Measurements from ENCODE around the gene MAP1LC3A.

MAP1LC3A gene

GRCh38 chr20:34552569-34552968, 5.9 kb upstream of the MAP1LC3A start:
- FAIRE-seq, result no peak

DNA sequence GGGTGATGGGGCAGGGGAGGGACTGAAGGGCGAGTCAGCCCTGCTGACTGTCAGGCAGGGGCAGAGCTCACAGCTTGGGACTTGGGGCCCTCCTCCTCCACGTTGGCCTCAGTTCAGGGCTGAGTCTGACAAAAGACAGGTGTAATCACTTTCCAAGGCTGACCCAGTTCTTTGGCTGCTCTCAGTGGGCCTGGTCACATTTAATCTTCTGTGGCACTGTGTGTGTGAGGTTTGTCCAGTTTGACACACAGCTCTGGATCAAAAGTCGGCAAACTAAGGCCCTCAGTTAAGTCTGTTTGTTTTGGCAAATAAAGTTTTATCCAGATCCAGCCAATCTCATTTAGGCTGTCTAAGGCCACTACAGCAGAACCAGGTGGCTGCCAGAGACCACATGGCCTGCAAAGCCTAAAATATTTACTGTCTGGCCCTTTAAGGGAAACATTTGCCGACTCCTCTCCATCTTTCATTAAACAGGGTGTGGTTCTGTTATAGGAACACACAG, 5.1 kb upstream of the MAP1LC3A start:
- FAIRE-seq, result no peak

DNA sequence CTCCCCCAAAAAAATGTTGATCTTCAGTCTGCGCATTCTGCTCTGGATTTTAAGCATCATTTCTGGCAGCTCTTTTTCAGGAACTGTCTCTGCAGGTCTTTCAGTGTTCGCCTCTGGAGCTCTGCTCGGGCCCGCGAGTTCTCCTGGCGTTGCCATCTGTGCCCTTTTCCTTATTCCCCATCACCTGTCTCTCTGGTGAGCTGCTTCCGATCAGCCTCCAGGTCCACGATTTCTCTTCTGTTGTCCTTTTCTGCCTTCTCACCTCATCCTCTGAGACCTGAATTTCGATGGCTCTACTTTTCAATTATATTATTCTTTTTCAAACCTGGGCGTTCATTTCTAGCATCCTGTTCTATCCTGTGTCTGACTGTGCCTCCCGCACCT, 590 bp upstream of the MAP1LC3A start:
- no peak for FAIRE-seq

DNA sequence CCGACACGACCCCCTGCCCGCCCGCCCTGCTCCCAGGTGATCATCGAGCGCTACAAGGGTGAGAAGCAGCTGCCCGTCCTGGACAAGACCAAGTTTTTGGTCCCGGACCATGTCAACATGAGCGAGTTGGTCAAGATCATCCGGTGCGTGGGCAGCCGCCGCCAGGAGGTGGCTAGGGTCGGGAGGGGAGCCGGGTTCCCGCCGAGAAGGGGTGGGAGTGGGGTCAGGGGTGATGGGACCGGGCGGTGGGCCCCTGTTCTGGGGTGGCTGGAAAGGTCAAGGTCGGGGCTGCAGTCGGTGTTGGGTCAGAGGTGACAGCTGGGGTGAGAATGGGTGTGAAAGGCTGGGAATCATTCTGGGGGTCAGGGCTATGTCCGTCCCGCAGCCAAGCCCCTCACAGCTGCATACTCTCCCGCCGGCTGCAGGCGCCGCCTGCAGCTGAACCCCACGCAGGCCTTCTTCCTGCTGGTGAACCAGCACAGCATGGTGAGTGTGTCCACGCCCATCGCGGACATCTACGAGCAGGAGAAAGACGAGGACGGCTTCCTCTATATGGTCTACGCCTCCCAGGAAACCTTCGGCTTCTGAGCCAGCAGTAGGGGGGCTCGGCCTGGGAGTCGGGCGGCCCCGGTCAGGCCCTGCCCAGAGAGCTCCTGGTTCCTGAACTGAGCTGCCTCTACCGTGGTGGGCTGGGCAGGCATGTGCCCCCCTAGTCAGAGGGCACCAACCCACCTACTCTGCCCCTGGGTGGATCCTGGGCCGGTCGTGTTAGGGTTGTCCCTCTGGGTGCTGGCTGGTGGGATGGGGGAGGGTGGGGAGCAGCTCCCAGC, 1.0 kb downstream of the MAP1LC3A start:
- no peak for FAIRE-seq

DNA sequence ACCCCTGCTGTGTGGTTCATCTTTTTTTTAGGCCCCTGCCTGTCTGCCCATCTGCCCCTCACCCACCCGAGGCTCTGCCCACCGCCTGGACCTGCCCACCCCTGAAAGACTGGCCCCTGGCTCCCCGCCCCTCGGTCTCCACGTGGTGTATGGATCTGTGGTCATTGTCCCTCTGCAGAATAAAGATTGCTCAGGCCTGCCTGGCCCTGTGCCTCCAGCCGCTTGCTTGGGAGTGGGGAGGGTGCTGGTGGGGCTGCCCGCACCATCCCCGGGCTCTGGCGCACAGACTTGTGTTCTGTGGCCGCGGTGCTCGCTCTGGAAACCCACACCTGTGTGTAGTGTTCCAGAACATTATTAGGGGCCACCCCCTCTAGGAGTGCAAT, 1.6 kb downstream of the MAP1LC3A start:
- no peak for FAIRE-seq

DNA sequence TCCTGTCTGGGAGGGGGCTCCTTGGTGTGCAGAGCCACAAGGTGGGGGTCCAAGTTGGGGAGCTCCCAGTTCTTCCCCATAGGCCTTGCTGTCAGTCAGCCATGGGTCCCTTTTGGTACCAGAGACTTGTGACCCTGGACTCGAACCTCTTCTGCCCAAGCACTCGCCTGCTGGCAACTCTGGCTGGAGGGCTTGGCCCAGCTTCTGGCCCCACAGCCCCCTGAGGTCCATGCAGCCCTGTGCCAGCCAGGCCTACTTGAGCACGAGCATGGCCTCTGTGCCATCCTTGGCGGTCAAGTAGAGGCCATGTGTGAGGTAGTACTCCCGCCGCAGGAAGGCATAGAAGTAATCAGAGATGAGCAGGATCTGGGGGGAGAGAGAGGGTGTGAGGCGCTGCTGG, 2.1 kb downstream of the MAP1LC3A start:
- no peak for FAIRE-seq

DNA sequence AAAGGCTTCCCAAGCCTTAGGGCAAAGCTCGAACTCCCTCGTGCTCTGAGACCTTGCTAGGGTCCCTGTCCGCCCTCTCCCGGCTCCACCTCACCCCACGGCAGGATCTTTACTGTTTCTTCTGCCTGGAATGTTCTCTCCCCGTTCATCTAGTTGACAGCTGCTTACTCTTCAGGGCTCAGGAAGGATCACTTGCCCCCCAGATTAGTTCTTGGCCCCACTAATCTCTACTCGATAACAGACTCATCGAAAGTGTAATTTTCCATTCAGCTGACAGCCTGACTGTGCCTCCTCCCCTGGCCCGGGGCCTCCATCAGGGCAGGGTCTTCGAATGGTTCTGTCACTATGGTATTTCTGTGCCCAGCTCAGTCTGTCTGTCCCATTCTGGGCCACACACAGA, 3.1 kb downstream of the MAP1LC3A start:
- no peak for FAIRE-seq

DNA sequence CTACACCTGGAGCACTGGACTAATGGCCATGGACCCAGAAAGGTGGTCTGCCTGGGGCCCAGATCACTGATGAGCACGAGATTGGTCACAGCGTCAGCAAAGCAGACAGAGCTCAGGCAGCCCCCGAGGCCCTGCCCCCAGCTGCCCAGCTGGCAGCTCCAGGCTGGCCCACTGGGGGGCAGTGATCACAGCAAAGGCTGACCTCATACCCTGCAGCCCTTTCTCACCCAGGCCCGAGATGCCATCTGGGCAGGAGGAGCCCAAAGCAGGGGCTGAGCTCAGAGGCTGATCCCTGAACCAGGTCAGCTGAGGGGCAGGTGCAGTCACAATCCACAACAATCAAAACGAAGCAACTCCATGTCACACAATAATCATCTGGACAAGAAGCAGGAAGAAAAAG, 4.1 kb downstream of the MAP1LC3A start:
- FAIRE-seq, result no peak

DNA sequence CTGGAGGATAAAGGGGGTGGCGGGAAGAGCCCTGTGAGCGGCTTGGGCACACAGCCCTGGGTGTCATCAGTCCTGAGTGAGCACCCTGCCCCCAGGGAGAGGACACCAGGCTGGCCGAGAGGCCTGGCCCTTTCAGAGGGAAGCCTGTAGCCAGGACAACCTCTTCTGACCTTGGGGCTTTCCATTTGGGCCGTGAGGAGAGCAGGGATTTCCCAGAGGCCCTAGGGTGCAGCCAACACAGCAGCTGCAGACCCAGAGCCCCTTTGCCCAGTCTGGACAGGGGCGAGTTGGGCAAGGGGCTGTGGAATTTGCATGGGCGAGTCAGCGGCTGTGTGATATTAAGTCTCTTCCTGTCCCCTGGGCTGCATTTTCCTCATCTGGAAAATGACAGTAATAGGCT, 6.3 kb downstream of the MAP1LC3A start:
- FAIRE-seq, result no peak

- FAIRE-seq, result no peak
Observed at GRCh38 chr20:34566978-34567891, 8.7 kb downstream of the MAP1LC3A start.

GRCh38 chr20:34567892-34568865, 9.7 kb downstream of the MAP1LC3A start:
- FAIRE-seq, result no peak

GRCh38 chr20:34569598-34569997, 11.1 kb downstream of the MAP1LC3A start:
- FAIRE-seq, result no peak

- no peak for FAIRE-seq
Observed at GRCh38 chr20:34570859-34571306, 12.4 kb downstream of the MAP1LC3A start.

DNA sequence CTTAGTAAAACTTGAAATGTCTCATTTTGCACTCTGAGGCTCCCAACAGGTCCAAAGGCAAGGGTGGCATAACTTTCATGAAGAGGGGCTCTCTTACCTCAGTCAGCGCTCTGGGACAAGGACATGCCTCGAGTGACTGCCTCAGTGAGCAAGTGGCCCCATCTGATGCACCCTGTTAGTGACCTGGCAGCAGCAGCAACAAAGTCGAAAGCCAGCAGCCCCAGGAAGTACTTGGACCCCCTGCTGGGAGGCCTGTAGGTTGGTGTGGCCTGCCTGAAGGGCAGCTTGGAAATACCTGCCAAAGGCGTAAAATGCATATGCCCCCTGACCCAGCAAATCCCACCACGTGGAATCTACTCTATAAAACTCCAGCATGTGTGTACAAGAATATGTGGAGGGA, 13.2 kb downstream of the MAP1LC3A start:
- FAIRE-seq, result no peak

- no peak for FAIRE-seq
Observed at GRCh38 chr20:34573541-34574300, 15.2 kb downstream of the MAP1LC3A start.

DNA sequence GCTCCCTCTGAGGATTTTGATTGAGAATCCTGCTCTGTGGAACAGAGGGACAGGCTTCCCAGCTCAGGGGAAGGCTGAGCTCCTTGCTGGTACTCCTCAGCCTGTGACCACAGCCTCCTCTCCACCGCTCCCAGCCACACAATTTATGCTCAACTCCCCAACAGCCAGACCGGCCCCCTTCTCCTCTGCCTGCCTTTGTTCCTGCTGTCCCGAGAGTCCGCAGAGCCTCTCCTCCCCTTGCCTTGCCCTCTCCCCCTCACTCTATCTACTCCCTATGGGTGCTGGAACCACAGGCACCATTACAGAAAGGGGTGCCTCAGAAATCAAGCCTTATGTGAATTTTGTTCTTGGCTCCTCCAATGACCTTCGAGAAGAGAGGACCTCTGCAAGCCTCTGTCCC, 15.9 kb downstream of the MAP1LC3A start:
- FAIRE-seq, result no peak

- FAIRE-seq, result no peak
Observed at GRCh38 chr20:34574861-34575260, 16.3 kb downstream of the MAP1LC3A start.

DNA sequence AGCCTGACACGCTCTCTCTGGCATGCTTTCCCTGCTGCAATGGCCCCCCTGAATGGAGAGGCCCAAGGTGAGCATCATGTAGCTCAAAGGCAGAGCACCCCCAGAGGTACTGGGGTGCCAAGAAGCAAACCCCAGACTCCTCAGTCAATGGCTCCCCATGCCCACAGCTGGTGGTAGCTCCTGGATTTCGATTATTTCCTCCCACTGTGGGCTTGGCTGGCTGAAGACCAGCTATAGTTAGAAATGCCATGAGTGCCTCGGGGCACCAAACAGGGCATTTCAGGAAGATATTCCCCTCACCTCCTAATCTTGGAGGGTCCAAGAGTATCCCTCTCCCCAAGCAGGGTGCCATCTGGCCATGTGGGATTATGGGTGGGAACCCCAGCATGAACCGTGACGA, 16.8 kb downstream of the MAP1LC3A start:
- FAIRE-seq, result no peak

GRCh38 chr20:34575756-34576155, 17.2 kb downstream of the MAP1LC3A start:
- FAIRE-seq, result no peak

DNA sequence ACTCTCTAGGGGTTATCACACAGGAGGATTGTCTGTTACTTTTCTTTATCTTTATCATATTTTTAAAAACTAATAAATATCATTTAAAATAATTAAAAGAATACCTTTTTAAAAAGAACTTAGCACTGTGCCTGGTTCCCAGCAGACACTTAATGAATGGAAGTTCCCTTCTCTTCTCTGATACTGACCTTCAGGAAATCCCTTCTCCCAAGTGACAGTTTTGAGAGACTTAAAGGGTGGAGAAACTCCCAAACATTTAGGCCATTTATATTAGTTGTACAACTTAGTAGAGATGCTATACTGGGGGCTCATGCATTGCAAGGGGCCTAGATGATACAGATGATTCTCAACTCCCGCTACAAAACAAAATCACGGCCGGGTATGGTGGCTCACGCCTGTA, 18.5 kb downstream of the MAP1LC3A start:
- FAIRE-seq, result no peak

DNA sequence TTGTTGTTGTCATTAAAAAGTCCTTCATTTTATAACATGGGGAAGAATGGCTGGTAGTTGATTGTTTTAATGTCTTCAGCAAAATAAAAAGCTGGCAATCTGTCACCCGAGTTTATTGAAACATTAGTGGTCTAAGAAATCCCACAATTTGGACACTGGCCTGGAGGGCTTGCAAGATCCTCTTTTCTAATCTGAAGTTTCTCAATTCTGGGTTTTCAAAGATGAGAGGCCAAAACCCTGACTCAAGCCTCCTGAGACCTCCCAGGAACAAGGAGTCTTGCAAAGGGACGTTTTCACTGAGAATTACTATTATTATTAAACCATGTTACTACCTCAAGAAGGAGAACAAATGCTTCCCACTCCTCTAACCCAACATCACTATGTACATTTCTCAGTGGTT, 19.5 kb downstream of the MAP1LC3A start:
- FAIRE-seq, result no peak

DNA sequence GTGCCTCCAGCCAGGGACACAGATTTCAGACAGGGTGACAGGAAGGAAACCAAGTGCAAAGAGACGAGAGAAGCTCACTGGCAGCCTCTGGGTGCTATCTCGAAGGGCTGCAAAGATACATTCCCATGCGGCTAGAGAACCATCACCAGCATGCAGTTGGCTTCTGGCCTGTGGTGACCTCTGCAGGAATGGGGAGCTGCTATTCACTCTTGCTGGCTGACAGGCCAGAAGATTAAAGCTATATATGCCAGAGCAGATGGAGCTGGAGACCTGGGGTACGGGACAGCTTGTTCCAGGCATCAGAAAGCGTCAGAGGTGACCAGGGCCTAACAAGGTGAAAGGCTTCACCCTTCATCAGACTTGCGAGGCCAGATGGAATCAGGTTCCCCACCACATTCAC, 20.0 kb downstream of the MAP1LC3A start:
- no peak for FAIRE-seq
